Occipital lobe (tissue), 2 donors: ENCODE results near the gene TTC4. TPM values are rescaled to one million over a fixed set of nuclear protein-coding genes. Genes with fewer than 3 reads are reported as not detected.

ENCODE experiments used
- DNase-seq: peaks from one replicate; lab custom pipeline; 2025; lab: John Stamatoyannopoulos, UW
- total RNA-seq: library from RNA; depleted of rRNA; stranded (reverse); fragments of >200 nt; gene quantifications from one replicate; pipeline ENCODE4 v1.2.3, GENCODE V29; 2014

Gene TTC4
- total RNA-seq, 1 donor from 2014 or later = 20.6 TPM

GRCh38 chr1:54782156-54782555 is 66.5 kb downstream of the TTC4 start:
- DNase-seq = no peak

GRCh38 chr1:54782588-54782987 is 66.9 kb downstream of the TTC4 start:
- DNase-seq = no peak

- no peak for DNase-seq
These were observed 68.4 kb downstream of the TTC4 start for GRCh38 chr1:54784066-54784465.

GRCh38 chr1:54786778-54787177 is 71.1 kb downstream of the TTC4 start:
- no peak for DNase-seq

- no peak for DNase-seq
These were observed 71.9 kb downstream of the TTC4 start for GRCh38 chr1:54787604-54788003.

- no peak for DNase-seq
These were observed 72.8 kb downstream of the TTC4 start for GRCh38 chr1:54788459-54788858.

GRCh38 chr1:54791880-54792522 is 76.3 kb downstream of the TTC4 start:
- DNase-seq = no peak

Other genes with a start within 250 kb of the TTC4 start
- 1.9 TPM for gene ACOT11, start 167.6 kb upstream of the TTC4 start, total RNA-seq
- gene FAM151A, start 92.3 kb upstream of the TTC4 start, total RNA-seq = not detected
- 1.4 TPM for gene MROH7, start 74.1 kb upstream of the TTC4 start, total RNA-seq
- 3.7 TPM for gene PARS2, start 48.7 kb downstream of the TTC4 start, total RNA-seq
- gene TTC22, start 85.5 kb downstream of the TTC4 start, total RNA-seq = 0.16 TPM
- 40.7 TPM for gene DHCR24, start 171.3 kb downstream of the TTC4 start, total RNA-seq